T-helper 2 cell treated with Interferon-gamma antibody and Interleukin-4, amounts not matched to agents 5 μg/mL and 100 μg/mL, for 36 hours (primary cell): Measurements from ENCODE around the gene HEXB.
"Not testable (repeated sequence)": the region's sequence is repeated elsewhere in the genome, so short reads cannot be mapped to it uniquely, and the experiment has no call there.

Experiments
- DNase-seq: peaks from one replicate; pipeline ENCODE4 v3.0.0; 2021; ENCODE audit warnings: low spot score
- H3K27ac Mint-ChIP-seq: one replicate; pipeline ENCODE4 v1.8.0; 2021; ENCODE audit warnings: mild to moderate bottlenecking, mixed read lengths
- H3K27me3 Mint-ChIP-seq: one replicate; pipeline ENCODE4 v1.8.0; 2021; ENCODE audit warnings: low read depth, mixed read lengths
- H3K36me3 Mint-ChIP-seq: one replicate; pipeline ENCODE4 v1.8.0; 2021; ENCODE audit warnings: low read depth, mixed read lengths
- H3K4me1 Mint-ChIP-seq: one replicate; pipeline ENCODE4 v1.8.0; 2021; ENCODE audit warnings: low read depth, mixed read lengths
- H3K4me3 Mint-ChIP-seq: one replicate; pipeline ENCODE4 v1.8.0; 2022; ENCODE audit warnings: mild to moderate bottlenecking, moderate library complexity, mixed read lengths
- H3K9me3 Mint-ChIP-seq: one replicate; pipeline ENCODE4 v1.8.0; 2021; ENCODE audit warnings: mixed read lengths

HEXB gene

GRCh38 chr5:74725331-74725730 lies 40.3 kb downstream of the HEXB start:
- H3K4me1 Mint-ChIP-seq: peaks cover 3% of the 10 kb centered on the region
- H3K27ac Mint-ChIP-seq: no peak overlapping the region
- H3K36me3 Mint-ChIP-seq: peaks cover 41% of the 10 kb centered on the region
- no peak overlapping the region for H3K4me3 Mint-ChIP-seq
- H3K27me3 Mint-ChIP-seq: no peaks in the 10 kb centered on the region
- H3K9me3 Mint-ChIP-seq: no peaks in the 10 kb centered on the region
- DNase-seq: no peak

DNA sequence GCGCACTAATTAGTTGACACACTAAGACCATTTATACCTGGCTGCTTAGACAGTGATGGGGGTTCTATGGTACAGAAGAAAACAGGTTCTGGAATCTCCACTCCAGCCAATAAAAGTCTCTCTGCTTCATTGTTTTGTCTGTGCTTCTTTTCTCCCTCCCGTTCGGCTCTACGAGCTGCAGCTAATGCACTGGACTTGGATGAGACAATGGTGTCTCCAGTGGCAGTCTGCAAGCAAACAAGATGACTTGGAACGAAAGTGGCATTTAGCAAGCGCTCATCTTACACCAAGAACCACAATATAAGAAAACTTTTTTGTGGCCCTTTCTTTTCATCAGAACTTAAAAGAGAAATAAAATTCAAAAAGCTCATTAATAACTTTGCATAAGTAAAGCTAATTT lies 51.7 kb downstream of the HEXB start:
- no peaks in the 10 kb centered on the region for H3K27me3 Mint-ChIP-seq
- DNase-seq: no peak
- H3K36me3 Mint-ChIP-seq: peaks cover 28% of the 10 kb centered on the region
- H3K27ac Mint-ChIP-seq: no peak overlapping the region
- no peaks in the 10 kb centered on the region for H3K9me3 Mint-ChIP-seq
- H3K4me1 Mint-ChIP-seq: no peaks in the 10 kb centered on the region
- H3K4me3 Mint-ChIP-seq: no peak overlapping the region

DNA sequence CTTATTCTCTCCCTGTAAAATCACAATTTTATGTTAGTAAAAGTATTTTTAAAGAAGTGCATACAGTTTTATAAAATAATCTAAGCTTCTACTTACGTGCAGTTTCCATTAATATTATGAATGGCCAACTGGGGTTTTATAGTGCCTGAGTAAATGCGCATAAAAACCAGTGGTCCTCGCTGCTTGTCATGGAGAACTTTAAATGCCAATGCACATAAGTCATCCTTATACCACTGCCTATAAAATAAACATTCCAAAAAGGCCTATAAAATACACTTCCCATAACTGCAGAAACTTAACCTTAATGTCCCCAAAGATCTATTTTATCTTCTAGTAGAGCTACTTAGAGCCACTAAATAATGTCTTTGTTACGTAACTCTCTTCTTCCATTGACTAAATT lies 53.4 kb downstream of the HEXB start:
- Mint-ChIP-seq H3K36me3 (peaks cover 23% of the 10 kb centered on the region), H3K9me3 (no peaks in the 10 kb centered on the region), H3K27me3 (no peaks in the 10 kb centered on the region), H3K27ac (no peak overlapping the region), H3K4me3 (no peak overlapping the region), H3K4me1 (no peaks in the 10 kb centered on the region)
- DNase-seq: no peak

GRCh38 chr5:74748742-74749141 lies 63.7 kb downstream of the HEXB start:
- H3K4me3 Mint-ChIP-seq, H3K4me1 Mint-ChIP-seq, H3K27me3 Mint-ChIP-seq, H3K27ac Mint-ChIP-seq, DNase-seq, H3K9me3 Mint-ChIP-seq: not testable (repeated sequence)
- peaks cover 36% of the 10 kb centered on the region for H3K36me3 Mint-ChIP-seq

DNA sequence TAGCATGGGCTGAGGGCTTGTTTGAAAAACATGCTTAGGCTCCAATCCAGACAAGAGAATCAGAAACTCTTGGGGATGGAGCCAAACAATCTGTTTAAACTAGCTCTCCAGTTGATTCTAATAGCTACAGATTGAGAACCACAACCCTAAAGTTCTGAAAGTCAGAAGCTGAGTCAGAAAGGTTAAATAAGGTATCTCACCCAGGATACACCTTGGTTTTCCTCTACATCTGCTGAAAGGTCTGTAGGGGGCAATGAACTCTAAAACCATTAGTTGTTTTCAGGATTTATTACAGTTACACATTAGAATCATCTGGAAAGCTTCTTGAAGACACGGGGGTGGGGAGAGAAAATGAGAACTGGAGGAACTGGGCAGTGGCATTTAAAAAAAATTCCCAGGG lies 76.2 kb downstream of the HEXB start:
- Mint-ChIP-seq H3K27me3 (no peaks in the 10 kb centered on the region), H3K36me3 (peaks cover 31% of the 10 kb centered on the region), H3K4me1 (peaks cover 10% of the 10 kb centered on the region), H3K4me3 (no peak overlapping the region), H3K27ac (no peak overlapping the region), H3K9me3 (peaks cover 5% of the 10 kb centered on the region)
- no peak for DNase-seq

DNA sequence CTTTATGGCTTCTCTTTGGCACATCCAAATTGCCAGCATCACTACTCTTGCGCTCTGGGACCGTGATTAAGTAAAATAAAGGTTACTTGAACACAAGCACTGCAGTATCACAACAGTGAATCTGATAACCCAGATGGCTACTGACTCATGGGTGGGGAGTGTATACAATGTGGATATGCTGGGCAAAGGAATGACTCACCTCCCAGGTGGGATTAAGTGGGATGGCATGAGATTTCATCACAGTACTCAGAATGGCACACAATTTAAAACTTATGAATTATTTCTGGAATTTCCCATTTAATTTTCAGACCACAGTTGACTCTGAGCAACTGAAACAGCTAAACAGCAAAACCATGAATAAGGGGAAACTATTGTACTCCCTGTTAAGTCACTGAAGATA lies 77.6 kb downstream of the HEXB start:
- H3K9me3 Mint-ChIP-seq: no peaks in the 10 kb centered on the region
- peaks cover 10% of the 10 kb centered on the region for H3K4me1 Mint-ChIP-seq
- H3K27ac Mint-ChIP-seq: no peak overlapping the region
- DNase-seq: peak; percentile 43
- H3K27me3 Mint-ChIP-seq: no peaks in the 10 kb centered on the region
- H3K36me3 Mint-ChIP-seq: peaks cover 24% of the 10 kb centered on the region
- no peak overlapping the region for H3K4me3 Mint-ChIP-seq

- Mint-ChIP-seq H3K27ac (no peak overlapping the region), H3K9me3 (no peaks in the 10 kb centered on the region), H3K4me3 (no peak overlapping the region), H3K27me3 (no peaks in the 10 kb centered on the region), H3K36me3 (peaks cover 19% of the 10 kb centered on the region), H3K4me1 (peaks cover 13% of the 10 kb centered on the region)
- no peak for DNase-seq
These were observed 78.5 kb downstream of the HEXB start for GRCh38 chr5:74763504-74763903.

DNA sequence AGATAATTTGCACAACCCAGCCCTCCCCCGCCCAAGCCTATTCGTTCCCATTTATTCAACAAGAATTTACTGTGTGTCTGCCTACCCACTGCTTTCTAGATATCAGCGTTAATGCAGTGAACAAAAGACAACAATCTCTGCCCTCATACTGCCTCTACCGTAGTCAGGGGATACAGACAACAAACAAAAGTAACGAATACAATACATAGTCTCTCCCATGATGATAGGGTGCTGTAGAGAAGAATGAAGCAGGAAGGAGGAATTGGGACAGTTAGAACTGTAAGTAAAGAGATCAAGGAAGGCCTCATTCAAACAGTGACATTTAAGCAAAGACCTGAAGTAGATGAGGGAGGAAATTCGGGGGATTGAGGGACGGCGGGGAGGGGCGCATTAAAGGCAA lies 80.2 kb downstream of the HEXB start:
- no peak for DNase-seq
- Mint-ChIP-seq H3K27me3 (no peaks in the 10 kb centered on the region), H3K9me3 (no peaks in the 10 kb centered on the region), H3K36me3 (peaks cover 24% of the 10 kb centered on the region), H3K4me3 (peak overlapping the region; percentile 100), H3K27ac (peak overlapping the region; percentile 32), H3K4me1 (peaks cover 16% of the 10 kb centered on the region)

DNA sequence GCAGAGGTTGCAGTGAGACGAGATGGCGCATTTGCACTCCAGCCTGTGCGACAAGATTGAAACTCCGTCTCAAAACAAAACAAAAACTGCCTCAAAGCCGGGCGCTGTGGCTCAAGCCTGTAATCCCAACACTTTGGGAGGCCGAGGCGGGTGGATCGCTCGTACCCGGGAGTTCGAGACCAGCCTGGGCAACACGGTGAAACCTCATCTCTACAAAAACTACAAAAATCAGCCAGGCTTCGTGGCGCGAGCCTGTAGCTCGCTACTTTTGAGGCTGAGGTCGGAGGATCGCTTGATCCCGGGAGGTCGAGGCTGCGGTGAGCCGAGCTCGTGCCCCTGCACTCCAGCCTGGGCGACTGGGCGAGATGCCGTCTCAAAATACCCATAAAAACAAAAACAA lies 80.9 kb downstream of the HEXB start:
- Mint-ChIP-seq H3K4me3 (peak overlapping the region; percentile 100), H3K36me3 (peaks cover 28% of the 10 kb centered on the region), H3K4me1 (peaks cover 14% of the 10 kb centered on the region), H3K27ac (no peak overlapping the region), H3K27me3 (no peaks in the 10 kb centered on the region), H3K9me3 (no peaks in the 10 kb centered on the region)
- no peak for DNase-seq

DNA sequence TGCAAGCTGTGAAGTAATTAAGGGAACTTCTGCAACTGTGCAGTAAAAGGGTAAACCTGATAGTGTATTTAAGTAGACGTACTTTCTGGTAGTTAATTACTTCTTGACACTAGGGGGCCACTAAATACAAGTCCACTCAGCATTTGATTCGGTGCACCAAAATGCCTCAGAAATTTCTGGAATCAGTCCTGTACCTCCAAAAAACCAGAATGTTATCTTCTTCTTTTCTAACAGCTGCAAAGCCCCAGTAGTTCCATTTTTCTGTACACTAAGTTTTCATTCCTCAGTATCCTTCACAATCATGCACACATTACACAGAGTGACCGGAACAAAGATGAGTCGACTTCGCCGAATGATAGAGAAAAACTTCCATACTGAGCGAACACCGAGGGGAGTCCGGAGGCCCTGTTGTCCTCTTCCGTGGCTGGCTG lies 81.4 kb downstream of the HEXB start:
- Mint-ChIP-seq H3K27me3 (no peaks in the 10 kb centered on the region), H3K4me1 (peaks cover 14% of the 10 kb centered on the region), H3K27ac (peak overlapping the region; percentile 98), H3K36me3 (peaks cover 26% of the 10 kb centered on the region), H3K4me3 (peak overlapping the region; percentile 100), H3K9me3 (no peaks in the 10 kb centered on the region)
- DNase-seq: peak; percentile 5

DNA sequence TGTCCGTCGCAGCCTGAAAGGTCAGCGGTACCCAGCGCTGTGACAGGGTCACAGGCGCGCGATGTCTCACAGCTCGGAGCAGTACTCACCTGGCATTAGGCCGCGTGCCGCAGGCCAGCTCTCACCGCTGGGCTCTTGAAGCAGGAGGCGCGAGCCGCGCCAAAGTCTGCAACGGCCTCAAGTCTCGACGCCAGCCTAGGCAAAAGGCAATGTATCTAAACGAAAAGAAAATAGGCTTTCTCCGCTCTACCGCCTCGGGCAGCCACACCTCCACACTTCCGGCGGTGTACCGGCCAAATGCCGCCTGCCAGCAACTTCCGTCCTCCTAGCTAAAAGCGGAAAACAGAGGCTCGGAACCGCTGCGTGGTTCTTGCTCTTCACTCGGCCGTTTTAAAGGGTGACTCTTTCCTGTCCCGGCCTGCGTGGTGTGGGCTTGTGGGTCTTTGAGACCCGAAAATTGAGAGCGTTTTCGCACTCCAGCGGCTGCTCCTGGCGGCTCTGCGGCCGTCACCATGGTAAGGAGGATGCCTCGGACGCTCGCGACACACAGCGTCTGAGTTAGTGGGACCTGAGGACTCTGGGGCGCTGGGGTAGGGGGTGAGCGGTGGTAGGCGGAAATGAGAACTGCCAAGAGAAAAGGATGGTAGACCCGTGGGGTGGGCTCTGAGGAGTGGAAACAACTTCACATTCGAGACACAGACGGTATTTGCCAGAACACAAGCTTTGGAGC lies 82.0 kb downstream of the HEXB start, which contains the start of the genes GFM2 and NSA2:
Gene GFM2, minus strand, starts transcription at position 269 of the 730 bp plus-strand sequence. CDS start 3,375 bp downstream, outside the sequence.
Gene NSA2, plus strand, starts transcription at position 401 of the 730 bp plus-strand sequence. Its CDS starts 112 bp downstream, at position 513.
- H3K4me1 Mint-ChIP-seq: peaks cover 11% of the 10 kb centered on the region
- peaks cover 23% of the 10 kb centered on the region for H3K36me3 Mint-ChIP-seq

GRCh38 chr5:74767579-74767913 lies 82.5 kb downstream of the HEXB start:
- Mint-ChIP-seq H3K27me3 (no peaks in the 10 kb centered on the region), H3K4me1 (peaks cover 11% of the 10 kb centered on the region)
- no peak for DNase-seq

More for the DNA sequence above, 82.0 kb downstream of the HEXB start, which contains the start of the genes GFM2 and NSA2:
- DNase-seq: peak; percentile 91
- peak within 1 kb of the TSS; percentile 98 for H3K27ac Mint-ChIP-seq
- no peaks in the 10 kb centered on the region for H3K9me3 Mint-ChIP-seq
- peak within 1 kb of the TSS; percentile 100 for H3K4me3 Mint-ChIP-seq
- H3K27me3 Mint-ChIP-seq: no peaks in the 10 kb centered on the region

More at GRCh38 chr5:74767579-74767913, 82.5 kb downstream of the HEXB start:
- H3K9me3 Mint-ChIP-seq: no peaks in the 10 kb centered on the region
- H3K36me3 Mint-ChIP-seq: peaks cover 27% of the 10 kb centered on the region
- H3K4me3 Mint-ChIP-seq: peak overlapping the region; percentile 100
- peak overlapping the region; percentile 98 for H3K27ac Mint-ChIP-seq
